ENCODE results near the gene TEX54.
A peak's percentile ranks its signal among the peaks of the same experiment; 100 is the strongest.
"Not testable (repeated sequence)": the region's sequence is repeated elsewhere in the genome, so short reads cannot be mapped to it uniquely, and the experiment has no call there.

TEX54 gene

GRCh38 chr11:62839050-62839945 lies 6.7 kb upstream of the TEX54 start, which contains the start of gene WDR74:
WDR74 (minus strand) TSS chr11:62839590; CDS start chr11:62839570, 20 bp downstream.
- DNase-seq (ENCODE audit: insufficient read length, low spot score) (peak; percentile 76), FAIRE-seq (peak; percentile 88)

- DNase-seq (ENCODE audit: insufficient read length, low spot score), result no peak
- no peak for FAIRE-seq
Observed at GRCh38 chr11:62835336-62835735, 2.7 kb upstream of the TEX54 start.

- peak; percentile 93 for FAIRE-seq
Observed at GRCh38 chr11:62831520-62832335, 913 bp downstream of the TEX54 start, which contains the start of gene STX5. STX5 (minus strand) TSS chr11:62832051; CDS start chr11:62831243, 808 bp downstream.

GRCh38 chr11:62830904-62831519 lies 1.6 kb downstream of the TEX54 start:
- FAIRE-seq (no peak), DNase-seq (ENCODE audit: insufficient read length, low spot score) (no peak)

More at GRCh38 chr11:62831520-62832335, 913 bp downstream of the TEX54 start, which contains the start of gene STX5:
- peak; percentile 85 for DNase-seq (ENCODE audit: insufficient read length, low spot score)

- not testable (repeated sequence) for DNase-seq (ENCODE audit: insufficient read length, low spot score); FAIRE-seq
Observed at GRCh38 chr11:62828130-62828529, 4.5 kb downstream of the TEX54 start.

- FAIRE-seq (no peak), DNase-seq (ENCODE audit: insufficient read length, low spot score) (no peak)
Observed at GRCh38 chr11:62823677-62824076, 9.0 kb downstream of the TEX54 start.

- FAIRE-seq, result no peak
- no peak for DNase-seq (ENCODE audit: insufficient read length, low spot score)
Observed at GRCh38 chr11:62817129-62817528, 15.5 kb downstream of the TEX54 start.

GRCh38 chr11:62816557-62816956 lies 16.1 kb downstream of the TEX54 start:
- FAIRE-seq (no peak), DNase-seq (ENCODE audit: insufficient read length, low spot score) (no peak)

- FAIRE-seq, result no peak
- DNase-seq (ENCODE audit: insufficient read length, low spot score), result no peak
Observed at GRCh38 chr11:62811659-62812058, 21.0 kb downstream of the TEX54 start.

GRCh38 chr11:62810748-62811147 lies 21.9 kb downstream of the TEX54 start:
- FAIRE-seq, result no peak
- DNase-seq (ENCODE audit: insufficient read length, low spot score), result no peak

GRCh38 chr11:62806611-62807121 lies 26.0 kb downstream of the TEX54 start:
- DNase-seq (ENCODE audit: insufficient read length, low spot score) (no peak), FAIRE-seq (no peak)

- FAIRE-seq (no peak), DNase-seq (ENCODE audit: insufficient read length, low spot score) (no peak)
Observed at GRCh38 chr11:62805961-62806441, 26.6 kb downstream of the TEX54 start.

- DNase-seq (ENCODE audit: insufficient read length, low spot score) (peak; percentile 88), FAIRE-seq (peak; percentile 88)
Observed at GRCh38 chr11:62805076-62805892, 27.4 kb downstream of the TEX54 start, which contains the start of gene NXF1. NXF1 (minus strand) TSS chr11:62805440; CDS start chr11:62805356, 84 bp downstream.

GRCh38 chr11:62804310-62805075 lies 28.1 kb downstream of the TEX54 start:
- DNase-seq (ENCODE audit: insufficient read length, low spot score) (no peak), FAIRE-seq (peak; percentile 88)

GRCh38 chr11:62801071-62801470 lies 31.6 kb downstream of the TEX54 start:
- FAIRE-seq (no peak), DNase-seq (ENCODE audit: insufficient read length, low spot score) (no peak)

- no peak for FAIRE-seq
- no peak for DNase-seq (ENCODE audit: insufficient read length, low spot score)
Observed at GRCh38 chr11:62799486-62799885, 33.2 kb downstream of the TEX54 start.

- FAIRE-seq (no peak), DNase-seq (ENCODE audit: insufficient read length, low spot score) (no peak)
Observed at GRCh38 chr11:62796281-62796680, 36.4 kb downstream of the TEX54 start.

- no peak for DNase-seq (ENCODE audit: insufficient read length, low spot score)
- no peak for FAIRE-seq
Observed at GRCh38 chr11:62794201-62794775, 38.4 kb downstream of the TEX54 start.

Data from GM19239 (cell line).